Thoracic aorta (tissue), 2 donors: ENCODE results near the gene BRAF. TPM values are rescaled to one million over a fixed set of nuclear protein-coding genes. Genes with fewer than 3 reads are reported as not detected.
"Not testable (repeated sequence)": the region's sequence is repeated elsewhere in the genome, so short reads cannot be mapped to it uniquely, and the experiment has no call there.

Source experiments
- ATAC-seq: fragments of 150-250 bp; one replicate; pipeline ENCODE4 v1.8.0; 2017; ENCODE audit warnings: low read depth; ENCODE audit not compliant: insufficient number of reproducible peaks, low FRiP score
- DNase-seq: peaks from one replicate; pipeline ENCODE4 v3.0.0-alpha.2; 2020; ENCODE audit warnings: low spot score
- H3K27ac ChIP-seq, 2 donors: fragments of 200-600 bp; sonication (generic); 1 replicate in 1 of 2; 2 replicates in 1 of 2; pipeline ENCODE4 v1.5.1; 2016; ENCODE audit warnings: mild to moderate bottlenecking in 2 of 2, moderate library complexity in 2 of 2
- H3K27me3 ChIP-seq: fragments of 200-600 bp; sonication (generic); replicated peaks from 2 replicates; pipeline ENCODE4 v1.6.0; 2016; ENCODE audit warnings: mild to moderate bottlenecking; ENCODE audit not compliant: insufficient read depth
- H3K36me3 ChIP-seq: fragments of 200-600 bp; sonication (generic); one replicate; pipeline ENCODE4 v1.5.1; 2016
- H3K4me1 ChIP-seq, 2 donors: fragments of 200-600 bp; sonication (generic); 1 replicate in 1 of 2; 2 replicates in 1 of 2; pipeline versions ENCODE4 v1.5.1 to v1.6.0; 2016; ENCODE audit warnings: low read depth in 2 of 2, mild to moderate bottlenecking in 1 of 2; ENCODE audit not compliant: control insufficient read depth in 1 of 2
- H3K4me3 ChIP-seq: fragments of 200-600 bp; sonication (generic); 2 replicates; pipeline ENCODE4 v1.5.1; 2016; ENCODE audit warnings: mild to moderate bottlenecking
- H3K9me3 ChIP-seq: fragments of 200-600 bp; sonication (generic); 2 replicates; pipeline ENCODE4 v1.5.1; 2016
- CTCF ChIP-seq: fragments of 200-600 bp; sonication (generic); IDR thresholded peaks from one replicate; pipeline ENCODE4 v1.5.1; 2019; ENCODE audit warnings: antibody characterized with exemption
- total RNA-seq, 2 donors: library from RNA; depleted of rRNA; stranded (reverse); fragments of >200 nt; gene quantifications; one replicate each; pipeline versions ENCODE4 v1.1.0 to v1.2.3, GENCODE V29; 2016

Gene BRAF
- total RNA-seq, 2 donors from 2014 or later, result 31.5 to 62.2 TPM

DNA sequence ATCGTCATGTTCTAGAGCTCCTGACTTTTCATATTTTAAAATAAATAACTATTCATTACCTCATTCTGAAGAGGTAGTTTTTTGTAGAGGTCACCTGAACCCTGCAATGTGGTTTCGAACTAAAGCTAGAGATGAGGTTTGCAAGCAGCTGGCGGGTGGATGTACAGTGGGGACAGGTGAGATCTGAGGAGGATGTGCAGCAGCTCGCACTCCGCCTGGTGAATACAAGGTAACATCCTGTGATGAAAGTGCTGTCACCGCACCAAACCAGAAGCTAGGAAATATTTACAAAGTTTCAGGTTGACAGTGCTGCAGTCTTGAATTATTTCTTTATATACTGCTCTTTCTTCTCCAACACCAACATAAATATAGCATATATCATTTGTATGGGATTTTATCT, 201.7 kb downstream of the BRAF start:
- ATAC-seq, result no peak
- no peak for TF ChIP-seq CTCF
- H3K36me3 ChIP-seq, result no peaks in the 10 kb centered on the region
- H3K4me1 ChIP-seq, result no peaks in the 10 kb centered on the region
- H3K4me3 ChIP-seq, result no peak overlapping the region
- no peak for DNase-seq
- no peak overlapping the region for H3K27ac ChIP-seq
- H3K9me3 ChIP-seq, result no peaks in the 10 kb centered on the region
- no peaks in the 10 kb centered on the region for H3K27me3 ChIP-seq

- ATAC-seq (no peak), DNase-seq (no peak)
- no peaks in the 10 kb centered on the region for H3K9me3 ChIP-seq
- no peak overlapping the region for H3K27ac ChIP-seq
- no peaks in the 10 kb centered on the region for H3K36me3 ChIP-seq
- TF ChIP-seq CTCF, result no peak
- no peaks in the 10 kb centered on the region for H3K4me1 ChIP-seq
- H3K27me3 ChIP-seq, result no peaks in the 10 kb centered on the region
- H3K4me3 ChIP-seq, result no peak overlapping the region
Measured at GRCh38 chr7:140722254-140722653, 202.5 kb downstream of the BRAF start.

GRCh38 chr7:140719721-140720120, 205.0 kb downstream of the BRAF start:
- Histone ChIP-seq H3K4me3 (no peak overlapping the region), H3K4me1 (no peaks in the 10 kb centered on the region), H3K27me3 (no peaks in the 10 kb centered on the region), H3K27ac (no peak overlapping the region), H3K36me3 (no peaks in the 10 kb centered on the region), H3K9me3 (no peaks in the 10 kb centered on the region)
- ATAC-seq (no peak), DNase-seq (no peak)
- TF ChIP-seq CTCF, result no peak

DNA sequence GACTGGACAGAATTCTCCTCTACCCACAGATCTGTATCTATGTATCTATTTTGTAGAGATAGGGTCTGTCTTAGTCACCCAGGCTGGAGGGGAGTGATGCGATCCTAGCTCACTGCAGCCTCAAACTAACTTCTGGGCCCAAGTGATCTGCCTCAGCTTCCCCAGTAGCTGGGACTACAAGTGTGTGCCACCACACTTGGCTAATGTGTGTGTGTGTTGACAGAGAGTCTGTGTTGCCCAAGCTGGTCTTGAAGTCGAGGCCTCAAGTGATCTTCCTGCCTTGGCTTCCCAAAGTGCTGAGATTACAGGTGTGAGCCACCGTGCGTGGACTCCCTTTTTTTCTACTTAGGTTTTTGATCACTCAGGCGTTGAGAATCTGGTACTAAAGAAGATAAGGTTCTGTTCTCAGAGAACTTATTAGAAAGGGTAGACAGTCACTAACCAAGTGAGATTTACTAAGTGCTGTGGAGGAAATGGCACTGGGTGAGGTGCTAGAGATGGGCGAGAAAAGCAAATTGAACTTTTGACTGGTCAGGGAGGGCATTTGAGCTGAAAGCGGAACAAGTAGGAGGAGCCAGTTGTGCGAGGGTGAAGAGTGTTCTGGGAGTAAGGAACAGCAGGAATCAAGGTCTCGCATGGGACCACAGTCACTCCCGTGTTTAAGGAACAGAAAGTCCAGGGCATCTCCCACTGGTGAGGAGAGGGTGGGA, 210.2 kb downstream of the BRAF start:
- H3K4me3 ChIP-seq, result no peak overlapping the region
- TF ChIP-seq CTCF, result no peak
- H3K4me1 ChIP-seq, result no peaks in the 10 kb centered on the region
- H3K27ac ChIP-seq, result no peak overlapping the region
- H3K9me3 ChIP-seq, result no peaks in the 10 kb centered on the region
- H3K27me3 ChIP-seq, result no peaks in the 10 kb centered on the region
- no peaks in the 10 kb centered on the region for H3K36me3 ChIP-seq
- ATAC-seq (no peak), DNase-seq (no peak)

DNA sequence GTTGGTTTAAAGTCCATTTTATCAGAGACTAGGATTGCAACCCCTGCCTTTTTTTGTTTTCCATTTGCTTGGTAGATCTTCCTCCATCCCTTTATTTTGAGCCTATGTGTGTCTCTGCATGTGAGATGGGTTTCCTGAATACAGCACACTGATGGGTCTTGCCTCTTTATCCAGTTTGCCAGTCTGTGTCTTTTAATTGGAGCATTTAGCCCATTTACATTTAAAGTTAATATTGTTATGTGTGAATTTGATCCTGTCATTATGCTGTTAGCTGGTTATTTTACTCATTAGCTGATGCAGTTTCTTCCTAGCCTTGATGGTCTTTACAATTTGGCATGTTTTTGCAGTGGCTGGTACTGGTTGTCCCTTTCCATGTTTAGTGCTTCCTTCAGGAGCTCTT, 212.3 kb downstream of the BRAF start:
- not testable (repeated sequence) for DNase-seq, H3K36me3 ChIP-seq, H3K4me3 ChIP-seq, H3K27ac ChIP-seq, H3K4me1 ChIP-seq, ATAC-seq, H3K27me3 ChIP-seq, H3K9me3 ChIP-seq

DNA sequence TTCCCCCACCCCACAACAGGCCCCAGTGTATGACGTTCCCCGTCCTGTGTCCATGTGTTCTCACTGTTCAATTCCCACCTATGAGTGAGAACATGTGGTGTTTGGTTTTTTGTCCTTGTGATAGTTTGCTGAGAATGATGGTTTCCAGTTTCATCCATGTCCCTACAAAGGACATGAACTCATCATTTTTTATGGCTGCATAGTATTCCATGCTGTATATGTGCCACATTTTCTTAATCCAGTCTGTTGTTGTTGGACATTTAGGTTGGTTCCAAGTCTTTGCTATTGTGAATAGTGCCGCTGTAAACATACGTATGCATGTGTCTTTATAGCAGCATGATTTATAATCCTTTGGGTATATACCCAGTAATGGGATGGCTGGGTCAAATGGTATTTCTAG, 216.0 kb downstream of the BRAF start:
- DNase-seq, H3K27ac ChIP-seq, H3K9me3 ChIP-seq, H3K27me3 ChIP-seq, ATAC-seq, H3K4me3 ChIP-seq, H3K4me1 ChIP-seq: not testable (repeated sequence)
- peaks cover 20% of the 10 kb centered on the region for H3K36me3 ChIP-seq
